Measurements from ENCODE around the gene PRAMEF1.
"Not testable (repeated sequence)": the region's sequence is repeated elsewhere in the genome, so short reads cannot be mapped to it uniquely, and the experiment has no call there.

- not testable (repeated sequence) for TF ChIP-seq CTCF (conservative IDR thresholded peaks at IDR 0.05; ENCODE audit: low read length); EZH2phosphoT487 (IDR thresholded peaks at IDR 0.05; ENCODE audit: borderline replicate concordance, low read depth, low read length)
These were observed at the start of gene PRAMEF1 for GRCh38 chr1:12791097-12791496.

Data from OCI-LY7 (cell line).